OCI-LY7 (cell line): Measurements from ENCODE around the gene BRI3BP.
"Not testable (repeated sequence)": the region's sequence is repeated elsewhere in the genome, so short reads cannot be mapped to it uniquely, and the experiment has no call there.

Experiments
- CTCF ChIP-seq: fragments of 200-600 bp; sonication (generic); conservative IDR thresholded peaks from 2 replicates; pipeline ENCODE4 v1.5.1; 2014; ENCODE audit warnings: mild to moderate bottlenecking, antibody characterized with exemption, low read length, moderate library complexity, mixed read lengths
- EZH2phosphoT487 ChIP-seq: fragments of 200-600 bp; sonication (generic); IDR thresholded peaks from 2 replicates; pipeline ENCODE4 v1.6.1; 2018; ENCODE audit warnings: low read depth, borderline replicate concordance, mild to moderate bottlenecking, mixed run types, antibody characterized with exemption, low read length, moderate library complexity, mixed read lengths

DNA sequence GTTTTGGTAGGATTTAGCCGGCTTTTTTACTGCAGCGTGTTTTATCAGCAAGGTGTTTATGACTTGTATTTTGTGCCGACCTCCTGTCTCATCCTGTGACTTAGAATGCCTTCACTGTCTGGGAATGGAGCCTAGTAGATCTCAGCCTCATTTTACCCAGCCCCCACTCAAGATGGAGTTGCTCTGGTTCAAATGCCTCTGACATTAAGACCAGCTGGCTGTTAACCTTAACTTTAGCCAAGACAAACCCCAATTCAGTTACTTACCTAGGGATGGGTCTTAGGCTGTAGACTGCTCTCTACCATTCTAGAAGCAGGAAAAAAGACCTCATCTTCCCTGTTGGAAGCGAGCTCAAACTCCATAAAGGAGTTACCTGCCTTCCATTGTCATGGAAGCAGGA is 70.1 kb downstream of the BRI3BP start:
- not testable (repeated sequence) for TF ChIP-seq EZH2phosphoT487, CTCF
